Dendritic cell treated with granulocyte-macrophage colony-stimulating factor and Interleukin-4, amounts not matched to agents 40 ng/mL and 50 ng/mL, for 4 days (primary cell): ENCODE results near the gene AVP.
A peak's percentile ranks its signal among the peaks of the same experiment; 100 is the strongest.
"Not testable (repeated sequence)": the region's sequence is repeated elsewhere in the genome, so short reads cannot be mapped to it uniquely, and the experiment has no call there.

ENCODE experiments used
- H3K27ac Mint-ChIP-seq: one replicate; pipeline ENCODE4 v1.8.0; 2022; ENCODE audit warnings: mild to moderate bottlenecking, mixed read lengths
- H3K27me3 Mint-ChIP-seq: one replicate; pipeline ENCODE4 v1.8.0; 2022; ENCODE audit warnings: mild to moderate bottlenecking, mixed read lengths
- H3K36me3 Mint-ChIP-seq: one replicate; pipeline ENCODE4 v1.8.0; 2022; ENCODE audit warnings: low read depth, mixed read lengths
- H3K4me1 Mint-ChIP-seq: one replicate; pipeline ENCODE4 v1.8.0; 2022; ENCODE audit warnings: low read depth, mixed read lengths
- H3K4me3 Mint-ChIP-seq: one replicate; pipeline ENCODE4 v1.8.0; 2022; ENCODE audit warnings: mild to moderate bottlenecking, moderate library complexity, mixed read lengths
- H3K9me3 Mint-ChIP-seq: one replicate; pipeline ENCODE4 v1.8.0; 2022; ENCODE audit warnings: mixed read lengths
- intact Hi-C: fragments of 100-400 bp; cut with micrococcal nuclease; formaldehyde crosslinking; loops from one replicate; pipeline ENCODE4 v1.15.0; 2022

Gene AVP, protein sequence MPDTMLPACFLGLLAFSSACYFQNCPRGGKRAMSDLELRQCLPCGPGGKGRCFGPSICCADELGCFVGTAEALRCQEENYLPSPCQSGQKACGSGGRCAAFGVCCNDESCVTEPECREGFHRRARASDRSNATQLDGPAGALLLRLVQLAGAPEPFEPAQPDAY

DNA sequence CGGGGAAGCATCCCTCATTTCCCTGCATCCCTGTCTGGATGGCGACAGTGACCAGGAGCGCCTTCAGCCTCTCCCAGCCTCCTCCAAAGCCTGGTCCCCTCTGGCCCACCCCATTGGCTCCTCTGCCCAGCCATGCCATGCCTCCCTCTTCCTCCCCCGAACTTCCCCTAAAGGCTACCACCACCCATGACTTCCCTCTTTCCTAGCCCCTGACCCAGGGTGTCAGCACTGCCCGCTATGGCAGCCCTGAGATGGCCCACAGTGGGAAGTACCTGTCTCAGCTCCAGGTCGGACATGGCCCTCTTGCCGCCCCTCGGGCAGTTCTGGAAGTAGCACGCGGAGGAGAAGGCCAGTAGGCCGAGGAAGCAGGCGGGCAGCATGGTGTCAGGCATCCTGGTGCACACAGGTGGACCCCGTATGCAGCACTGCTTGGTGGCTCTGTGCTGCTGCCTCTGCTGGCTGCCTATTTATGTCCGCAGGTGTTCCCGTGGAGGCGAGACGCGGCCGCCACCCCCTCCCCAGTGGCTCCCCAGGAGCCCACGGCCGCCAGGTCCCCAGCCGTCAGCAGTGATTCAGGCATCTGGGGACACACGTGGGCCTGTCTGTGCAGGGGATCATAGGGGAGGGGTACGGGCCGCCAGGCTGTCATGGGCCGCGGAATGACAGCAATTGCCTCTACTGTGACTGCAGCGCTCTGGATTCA, at the start of gene AVP:
Gene AVP, minus strand, starts transcription at position 442 of the 703 bp plus-strand sequence. Its CDS starts 50 bp downstream, at position 392.
- H3K27ac Mint-ChIP-seq, result no peak within 1 kb of the TSS
- H3K27me3 Mint-ChIP-seq, result peaks cover 71% of the 10 kb centered on the region
- H3K9me3 Mint-ChIP-seq, result no peaks in the 10 kb centered on the region
- H3K4me1 Mint-ChIP-seq, result peaks cover 39% of the 10 kb centered on the region
- H3K36me3 Mint-ChIP-seq, result no peaks in the 10 kb centered on the region
- intact Hi-C loops, result no loop called here
- H3K4me3 Mint-ChIP-seq, result peak within 1 kb of the TSS; percentile 56

DNA sequence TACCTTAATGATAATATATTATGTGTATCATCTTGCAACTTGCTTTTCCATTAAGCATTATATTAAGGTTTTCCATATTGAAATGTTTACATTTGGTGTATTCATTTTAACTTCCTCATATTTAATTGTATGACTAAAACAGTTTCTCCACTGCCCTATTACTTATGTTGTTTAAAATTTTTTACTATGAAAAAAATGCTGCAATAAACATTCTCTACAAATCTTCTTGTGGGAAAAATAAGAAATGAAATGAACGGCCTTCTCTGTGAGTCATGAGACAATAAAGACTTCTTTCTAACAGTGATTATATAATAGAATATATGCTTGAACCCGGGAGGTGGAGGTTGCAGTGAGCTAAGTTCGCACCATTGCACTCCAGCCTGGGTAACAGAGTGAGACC, 49.6 kb upstream of the AVP start:
- H3K36me3 Mint-ChIP-seq, result peaks cover 9% of the 10 kb centered on the region
- H3K27ac Mint-ChIP-seq, result no peak overlapping the region
- no peak overlapping the region for H3K4me3 Mint-ChIP-seq
- no peaks in the 10 kb centered on the region for H3K27me3 Mint-ChIP-seq
- H3K4me1 Mint-ChIP-seq, result peaks cover 13% of the 10 kb centered on the region
- intact Hi-C loops, result no loop called here
- H3K9me3 Mint-ChIP-seq, result no peaks in the 10 kb centered on the region

DNA sequence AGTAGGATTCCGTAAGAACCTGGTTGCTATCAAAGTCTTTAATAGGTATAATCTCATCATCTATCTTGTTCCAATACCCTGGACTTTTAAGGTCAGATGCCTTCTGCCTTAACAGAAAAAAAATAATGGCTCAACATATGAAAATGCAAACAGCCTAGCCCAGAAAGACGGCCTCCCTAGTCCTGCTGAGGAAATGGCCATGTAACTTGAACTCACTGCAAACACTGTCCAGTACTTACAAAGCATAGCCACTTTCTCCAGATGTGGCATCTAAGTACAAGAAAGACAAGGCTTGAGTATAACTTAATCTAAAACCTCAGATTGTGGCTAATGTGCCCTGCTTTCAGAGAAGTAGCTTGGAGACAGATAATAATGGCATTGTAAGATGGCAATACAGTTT, 48.6 kb upstream of the AVP start:
- no peaks in the 10 kb centered on the region for H3K27me3 Mint-ChIP-seq
- no peaks in the 10 kb centered on the region for H3K9me3 Mint-ChIP-seq
- H3K4me1 Mint-ChIP-seq, result peaks cover 6% of the 10 kb centered on the region
- no peak overlapping the region for H3K4me3 Mint-ChIP-seq
- intact Hi-C loops, result no loop called here
- peaks cover 2% of the 10 kb centered on the region for H3K36me3 Mint-ChIP-seq
- no peak overlapping the region for H3K27ac Mint-ChIP-seq

DNA sequence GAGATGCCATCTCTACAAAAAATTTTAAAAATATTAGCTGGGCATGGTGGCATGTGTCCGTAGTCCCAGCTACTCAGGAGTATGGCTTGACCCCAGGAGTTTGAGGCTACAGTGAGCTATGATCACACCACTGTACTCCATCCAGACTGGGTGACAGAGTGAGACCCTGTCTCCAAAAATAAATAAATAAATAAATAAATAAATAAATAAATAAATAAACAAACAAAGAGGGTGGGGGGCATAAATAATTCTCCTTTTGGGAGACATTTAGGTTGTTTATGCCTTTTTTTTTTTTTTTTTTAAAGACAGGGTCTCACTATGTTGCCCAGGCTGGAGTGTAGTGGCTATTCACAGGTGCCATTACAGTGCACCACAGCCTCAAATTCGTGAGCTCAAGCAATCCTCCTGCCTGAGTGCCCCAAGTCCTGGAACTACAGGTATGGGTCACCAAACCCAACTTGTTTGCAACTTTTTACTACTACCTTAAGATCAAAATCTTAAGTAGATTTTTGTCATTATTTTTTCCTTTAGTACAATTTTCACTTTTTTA, 45.6 kb upstream of the AVP start:
- H3K36me3 Mint-ChIP-seq, result peaks cover 11% of the 10 kb centered on the region
- peaks cover 3% of the 10 kb centered on the region for H3K4me1 Mint-ChIP-seq
- no peak overlapping the region for H3K4me3 Mint-ChIP-seq
- no peaks in the 10 kb centered on the region for H3K27me3 Mint-ChIP-seq
- intact Hi-C loops, result no loop called here
- peaks cover 10% of the 10 kb centered on the region for H3K9me3 Mint-ChIP-seq
- H3K27ac Mint-ChIP-seq, result no peak overlapping the region

DNA sequence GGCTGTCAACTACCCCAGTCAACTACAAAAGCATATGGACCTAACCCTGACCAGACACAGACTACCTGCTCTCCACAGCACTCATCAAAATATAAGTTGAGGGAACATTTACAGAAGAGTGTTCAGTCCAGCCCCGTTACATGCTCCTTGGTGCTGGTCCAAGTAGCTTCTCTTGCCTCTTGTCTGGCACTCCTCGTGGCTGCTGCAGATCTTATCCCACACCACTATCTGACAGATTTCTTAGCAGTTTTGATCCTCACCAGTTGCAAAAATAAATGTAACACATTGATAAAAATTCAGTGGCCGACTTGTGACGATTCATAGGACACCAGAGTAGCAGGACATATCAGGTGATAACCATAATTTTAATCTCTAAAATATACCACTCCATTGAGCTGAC, 44.6 kb upstream of the AVP start:
- intact Hi-C loops, result no loop called here
- H3K27ac Mint-ChIP-seq, result no peak overlapping the region
- peaks cover 21% of the 10 kb centered on the region for H3K36me3 Mint-ChIP-seq
- no peak overlapping the region for H3K4me3 Mint-ChIP-seq
- peaks cover 20% of the 10 kb centered on the region for H3K9me3 Mint-ChIP-seq
- no peaks in the 10 kb centered on the region for H3K4me1 Mint-ChIP-seq
- no peaks in the 10 kb centered on the region for H3K27me3 Mint-ChIP-seq

DNA sequence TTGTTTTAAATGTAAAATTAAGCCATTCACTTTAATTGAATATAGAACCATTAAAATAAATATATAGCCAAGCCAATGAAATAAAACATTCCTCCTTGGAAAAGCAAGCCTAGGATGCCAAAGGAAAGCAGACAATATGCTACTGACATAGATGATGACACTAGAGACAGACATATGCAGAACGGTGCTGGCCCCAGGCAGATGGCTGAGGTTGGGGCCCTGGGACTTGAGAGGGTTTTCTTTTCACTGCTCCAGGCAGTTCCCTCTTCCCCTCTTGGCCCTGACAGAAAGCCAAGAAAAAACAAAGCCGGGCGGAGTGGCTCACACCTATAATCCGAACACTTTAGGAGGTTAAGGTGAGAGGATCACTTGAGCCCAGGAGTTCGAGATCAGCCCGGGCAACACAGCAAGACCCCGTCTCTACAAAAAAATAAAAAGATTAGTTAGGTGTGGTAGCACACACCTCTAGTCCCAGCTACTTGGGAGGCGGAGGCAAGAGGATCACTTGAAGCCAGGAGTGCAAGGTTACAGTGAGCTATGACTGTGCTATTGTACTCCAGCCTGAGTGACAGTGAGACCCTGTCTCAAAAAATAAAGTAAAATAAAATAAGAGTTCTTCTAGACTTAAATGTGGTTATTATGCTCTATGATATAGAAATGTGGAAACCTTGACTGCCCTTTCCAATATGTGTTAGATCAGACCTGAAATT, 43.9 kb upstream of the AVP start:
- no peaks in the 10 kb centered on the region for H3K4me1 Mint-ChIP-seq
- H3K27ac Mint-ChIP-seq, result no peak overlapping the region
- H3K9me3 Mint-ChIP-seq, result peaks cover 27% of the 10 kb centered on the region
- no peaks in the 10 kb centered on the region for H3K27me3 Mint-ChIP-seq
- H3K4me3 Mint-ChIP-seq, result no peak overlapping the region
- peaks cover 28% of the 10 kb centered on the region for H3K36me3 Mint-ChIP-seq
- intact Hi-C loops, result no loop called here

DNA sequence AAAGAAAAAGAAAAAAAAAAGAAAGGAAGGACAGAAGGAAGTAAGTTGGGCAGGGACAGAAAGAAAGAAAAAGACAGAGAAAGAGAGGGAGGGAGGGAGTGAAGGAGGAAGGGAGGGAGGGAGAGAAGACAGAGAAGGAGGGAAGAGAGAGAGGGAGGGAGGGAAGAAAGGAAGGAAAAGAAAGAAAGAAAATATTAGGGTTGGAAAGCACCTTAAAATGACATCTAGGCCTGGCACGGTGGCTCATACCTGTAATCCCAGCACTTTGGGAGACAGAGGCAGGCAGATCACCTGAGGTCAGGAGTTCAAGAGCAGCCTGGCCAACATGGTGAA, 42.0 kb upstream of the AVP start:
- Mint-ChIP-seq H3K27me3 (no peaks in the 10 kb centered on the region), H3K9me3 (peaks cover 42% of the 10 kb centered on the region), H3K4me1 (peaks cover 7% of the 10 kb centered on the region), H3K36me3 (peaks cover 47% of the 10 kb centered on the region), H3K27ac (no peak overlapping the region), H3K4me3 (no peak overlapping the region)
- intact Hi-C loops, result no loop called here

DNA sequence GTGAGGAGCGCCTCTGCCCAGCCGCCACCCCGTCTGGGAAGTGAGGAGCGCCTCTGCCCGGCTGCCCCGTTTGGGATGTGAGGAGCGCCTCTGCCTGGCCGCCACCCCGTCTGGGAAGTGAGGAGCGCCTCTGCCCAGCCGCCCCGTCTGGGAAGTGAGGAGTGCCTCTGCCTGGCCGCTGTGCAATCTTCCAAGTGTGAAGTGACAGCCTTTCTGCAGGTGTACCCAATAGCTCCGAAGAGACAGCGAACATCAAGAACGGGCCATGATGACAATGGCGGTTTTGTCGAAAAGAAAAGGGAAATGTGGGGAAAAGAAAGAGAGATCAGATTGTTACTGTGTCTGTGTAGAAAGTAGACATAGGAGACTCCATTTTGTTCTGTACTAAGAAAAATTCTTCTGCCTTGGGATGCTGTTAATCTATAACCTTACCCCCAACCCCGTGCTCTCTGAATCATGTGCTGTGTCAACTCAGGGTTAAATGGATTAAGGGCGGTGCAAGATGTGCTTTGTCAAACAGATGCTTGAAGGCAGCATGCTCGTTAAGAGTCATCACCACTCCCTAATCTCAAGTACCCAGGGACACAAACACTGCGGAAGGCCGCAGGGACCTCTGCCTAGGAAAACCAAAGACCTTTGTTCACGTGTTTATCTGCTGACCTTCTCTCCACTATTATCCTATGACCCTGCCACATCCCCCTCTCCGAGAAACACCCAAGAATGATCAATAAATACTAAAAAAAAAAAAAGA, 41.4 kb upstream of the AVP start:
- H3K4me1 Mint-ChIP-seq, result peaks cover 13% of the 10 kb centered on the region
- H3K4me3 Mint-ChIP-seq, H3K27me3 Mint-ChIP-seq, H3K27ac Mint-ChIP-seq, intact Hi-C loops: not testable (repeated sequence)
- H3K9me3 Mint-ChIP-seq, result peaks cover 42% of the 10 kb centered on the region
- peaks cover 53% of the 10 kb centered on the region for H3K36me3 Mint-ChIP-seq

DNA sequence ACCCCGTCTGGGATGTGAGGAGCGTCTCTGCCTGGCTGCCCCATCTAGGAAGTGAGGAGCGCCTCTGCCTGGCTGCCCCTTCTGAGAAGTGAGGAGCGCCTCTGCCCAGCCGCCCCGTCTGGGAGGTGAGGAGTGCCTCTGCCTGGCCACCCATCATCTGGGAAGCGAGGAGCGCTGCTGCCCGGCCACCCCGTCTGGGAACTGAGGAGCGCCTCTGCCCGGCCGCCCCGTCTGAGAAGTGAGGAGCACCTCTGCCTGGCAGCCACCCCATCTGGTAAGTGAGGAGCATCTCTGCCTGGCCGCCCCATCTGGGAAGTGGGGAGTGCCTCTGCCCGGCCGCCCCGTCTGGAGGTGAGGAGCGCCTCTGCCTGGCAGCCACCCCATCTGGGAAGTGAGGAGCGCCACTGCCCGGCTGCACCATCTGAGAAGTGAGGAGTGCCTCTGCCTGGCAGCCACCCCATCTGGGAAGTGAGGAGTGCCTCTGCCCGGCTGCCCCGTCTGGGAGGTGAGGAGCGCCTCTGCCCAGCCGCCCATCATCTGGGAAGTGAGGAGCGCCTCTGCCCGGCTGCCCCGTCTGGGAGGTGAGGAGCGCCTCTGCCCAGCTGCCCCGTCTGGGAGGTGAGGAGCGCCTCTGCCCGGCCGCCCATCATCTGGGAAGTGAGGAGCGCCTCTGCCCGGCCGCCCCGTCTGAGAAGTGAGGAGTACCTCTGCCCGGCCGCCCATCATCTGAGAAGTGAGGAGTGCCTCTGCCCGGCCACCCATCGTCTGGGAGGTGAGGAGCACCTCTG, 40.4 kb upstream of the AVP start:
- peaks cover 42% of the 10 kb centered on the region for H3K9me3 Mint-ChIP-seq
- H3K27me3 Mint-ChIP-seq, H3K27ac Mint-ChIP-seq, H3K4me3 Mint-ChIP-seq, intact Hi-C loops: not testable (repeated sequence)
- H3K36me3 Mint-ChIP-seq, result peaks cover 61% of the 10 kb centered on the region
- peaks cover 16% of the 10 kb centered on the region for H3K4me1 Mint-ChIP-seq

DNA sequence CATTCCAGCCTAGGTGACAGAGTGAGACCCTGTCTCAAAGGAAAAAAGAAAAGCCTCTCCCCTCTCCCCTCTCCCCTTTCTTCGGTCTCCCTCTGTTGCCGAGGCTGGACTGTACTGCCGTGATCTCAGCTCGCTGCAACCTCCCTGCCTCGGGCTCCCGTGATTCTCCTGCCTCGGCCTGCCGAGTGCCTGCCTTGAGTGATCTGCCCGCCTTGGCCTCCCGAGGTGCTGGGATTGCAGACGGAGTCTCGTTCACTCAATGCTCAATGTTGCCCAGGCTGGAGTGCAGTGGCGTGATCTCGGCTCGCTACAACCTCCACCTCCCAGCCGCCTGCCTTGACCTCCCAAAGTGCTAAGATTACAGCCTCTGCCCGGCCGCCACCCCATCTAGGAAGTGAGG, 39.6 kb upstream of the AVP start:
- intact Hi-C loops, H3K27ac Mint-ChIP-seq: not testable (repeated sequence)

DNA sequence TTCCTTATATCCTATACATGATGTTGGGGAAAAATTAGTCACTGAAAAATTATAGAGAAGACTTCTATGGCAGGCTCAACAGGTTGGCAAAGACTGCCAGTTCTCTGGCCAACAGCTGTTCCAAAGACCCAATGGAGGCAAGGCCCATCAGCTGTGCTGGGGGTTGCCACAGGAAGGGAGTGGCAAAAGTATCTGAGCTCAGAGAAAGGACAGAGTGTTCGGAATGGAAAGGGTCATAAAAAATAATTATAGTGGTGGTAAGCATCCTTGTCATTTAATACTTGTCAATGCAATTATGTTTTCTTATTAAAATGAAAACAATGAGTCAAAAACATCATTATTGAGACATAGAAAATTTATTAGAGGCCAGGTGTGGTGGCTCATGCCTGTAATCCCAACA, 39.0 kb upstream of the AVP start:
- intact Hi-C loops, result no loop called here
- H3K27me3 Mint-ChIP-seq, result no peaks in the 10 kb centered on the region
- H3K36me3 Mint-ChIP-seq, result peaks cover 76% of the 10 kb centered on the region
- peaks cover 20% of the 10 kb centered on the region for H3K4me1 Mint-ChIP-seq
- no peak overlapping the region for H3K4me3 Mint-ChIP-seq
- no peak overlapping the region for H3K27ac Mint-ChIP-seq
- H3K9me3 Mint-ChIP-seq, result peaks cover 42% of the 10 kb centered on the region

More for the DNA sequence above, 39.6 kb upstream of the AVP start:
- peaks cover 42% of the 10 kb centered on the region for H3K9me3 Mint-ChIP-seq
- not testable (repeated sequence) for H3K4me3 Mint-ChIP-seq, H3K27me3 Mint-ChIP-seq
- H3K4me1 Mint-ChIP-seq, result peaks cover 16% of the 10 kb centered on the region
- peaks cover 69% of the 10 kb centered on the region for H3K36me3 Mint-ChIP-seq

DNA sequence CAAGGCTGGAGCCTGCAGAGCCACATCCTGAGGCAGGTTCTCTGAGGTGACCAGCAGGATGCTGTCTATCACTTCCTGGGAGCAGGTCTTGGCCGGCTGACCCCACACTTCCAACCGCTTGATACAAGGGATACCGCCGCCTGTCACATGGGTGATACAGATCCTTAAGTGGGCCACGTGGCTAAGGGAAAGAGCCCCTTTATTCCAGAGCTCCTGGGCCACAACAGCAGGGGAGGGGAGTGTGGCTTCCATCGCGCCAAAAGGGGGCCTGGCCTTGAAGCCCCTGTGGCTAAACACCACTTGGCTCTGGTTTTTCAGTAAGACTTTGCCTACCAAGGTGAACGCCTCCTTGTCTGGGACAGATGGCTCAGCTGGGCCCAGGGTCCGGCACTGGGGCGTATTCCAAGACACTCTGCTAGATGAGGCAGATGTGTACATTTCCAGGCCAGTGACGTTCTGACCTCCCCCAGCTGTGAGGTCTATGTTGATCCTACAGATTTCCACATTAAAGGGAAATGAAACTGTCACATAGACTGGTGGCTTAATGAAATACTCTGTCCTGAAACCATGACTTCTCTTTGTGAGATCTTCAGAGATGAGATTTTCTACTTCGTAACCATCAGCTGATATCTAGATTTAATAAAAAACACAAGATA, 37.6 kb upstream of the AVP start:
- intact Hi-C loops, result no loop called here
- Mint-ChIP-seq H3K4me3 (no peak overlapping the region), H3K36me3 (peaks cover 81% of the 10 kb centered on the region), H3K27ac (peak overlapping the region; percentile 50), H3K27me3 (no peaks in the 10 kb centered on the region), H3K4me1 (peaks cover 21% of the 10 kb centered on the region), H3K9me3 (peaks cover 42% of the 10 kb centered on the region)
